Choroid plexus epithelial cell (primary cell): ENCODE results near the gene PCNT.
"Not testable (repeated sequence)": the region's sequence is repeated elsewhere in the genome, so short reads cannot be mapped to it uniquely, and the experiment has no call there.

Source experiments
- DNase-seq: peaks from one replicate; pipeline ENCODE4 v3.0.0-alpha.2; 2010; ENCODE audit warnings: low read depth
- H3K4me3 ChIP-seq: 2 replicates; pipeline ENCODE4 v1.5.1; 2011; ENCODE audit warnings: low read depth, mild to moderate bottlenecking, control low read depth, low read length, moderate library complexity
- TF ChIP-seq, protein P1 (sequence below): conservative IDR thresholded peaks from 2 replicates; pipeline ENCODE4 v1.5.1; 2011; ENCODE audit warnings: low read depth, mild to moderate bottlenecking, control low read depth, inconsistent platforms, low read length, moderate library complexity

Gene PCNT

DNA sequence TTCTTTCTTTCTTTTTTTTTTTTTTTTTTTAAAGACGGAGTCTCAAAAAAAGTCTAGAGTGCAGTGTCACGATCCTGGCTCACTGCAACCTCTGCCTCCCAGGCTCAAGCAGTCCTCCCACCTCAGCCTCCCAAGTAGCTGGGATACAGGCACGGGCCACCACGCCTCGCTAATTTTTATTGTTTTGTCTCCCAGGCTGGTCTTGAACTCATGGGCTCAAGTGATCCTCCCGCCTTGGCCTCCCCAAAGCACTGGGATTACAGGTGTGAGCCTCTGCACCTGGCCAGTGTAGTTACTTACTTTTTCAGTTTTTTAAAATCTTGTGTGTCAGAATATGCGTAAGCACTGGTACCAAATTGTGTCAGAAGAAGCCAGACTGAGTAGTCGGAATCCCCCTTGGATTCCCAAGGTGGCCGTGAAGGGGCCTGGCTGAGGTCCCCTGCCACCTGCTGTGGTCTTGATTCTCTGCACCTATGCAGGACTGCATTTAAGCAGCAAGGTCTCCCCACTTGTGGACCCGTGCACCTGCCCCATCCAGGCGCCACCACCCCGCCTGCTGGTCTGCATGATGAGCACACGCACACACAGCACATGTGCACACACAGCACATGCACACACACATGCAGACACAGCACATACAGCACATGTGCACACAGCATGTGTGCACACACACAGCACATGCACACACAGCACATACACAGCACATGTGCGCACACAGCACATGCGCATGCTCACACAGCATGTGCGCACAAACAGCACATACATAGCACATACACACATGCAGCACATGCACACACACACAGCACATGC, 47.5 kb downstream of the PCNT start:
- H3K4me3 ChIP-seq: no peak overlapping the region
- no peak for DNase-seq
- TF ChIP-seq, protein P1, sequence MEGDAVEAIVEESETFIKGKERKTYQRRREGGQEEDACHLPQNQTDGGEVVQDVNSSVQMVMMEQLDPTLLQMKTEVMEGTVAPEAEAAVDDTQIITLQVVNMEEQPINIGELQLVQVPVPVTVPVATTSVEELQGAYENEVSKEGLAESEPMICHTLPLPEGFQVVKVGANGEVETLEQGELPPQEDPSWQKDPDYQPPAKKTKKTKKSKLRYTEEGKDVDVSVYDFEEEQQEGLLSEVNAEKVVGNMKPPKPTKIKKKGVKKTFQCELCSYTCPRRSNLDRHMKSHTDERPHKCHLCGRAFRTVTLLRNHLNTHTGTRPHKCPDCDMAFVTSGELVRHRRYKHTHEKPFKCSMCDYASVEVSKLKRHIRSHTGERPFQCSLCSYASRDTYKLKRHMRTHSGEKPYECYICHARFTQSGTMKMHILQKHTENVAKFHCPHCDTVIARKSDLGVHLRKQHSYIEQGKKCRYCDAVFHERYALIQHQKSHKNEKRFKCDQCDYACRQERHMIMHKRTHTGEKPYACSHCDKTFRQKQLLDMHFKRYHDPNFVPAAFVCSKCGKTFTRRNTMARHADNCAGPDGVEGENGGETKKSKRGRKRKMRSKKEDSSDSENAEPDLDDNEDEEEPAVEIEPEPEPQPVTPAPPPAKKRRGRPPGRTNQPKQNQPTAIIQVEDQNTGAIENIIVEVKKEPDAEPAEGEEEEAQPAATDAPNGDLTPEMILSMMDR: no peak

DNA sequence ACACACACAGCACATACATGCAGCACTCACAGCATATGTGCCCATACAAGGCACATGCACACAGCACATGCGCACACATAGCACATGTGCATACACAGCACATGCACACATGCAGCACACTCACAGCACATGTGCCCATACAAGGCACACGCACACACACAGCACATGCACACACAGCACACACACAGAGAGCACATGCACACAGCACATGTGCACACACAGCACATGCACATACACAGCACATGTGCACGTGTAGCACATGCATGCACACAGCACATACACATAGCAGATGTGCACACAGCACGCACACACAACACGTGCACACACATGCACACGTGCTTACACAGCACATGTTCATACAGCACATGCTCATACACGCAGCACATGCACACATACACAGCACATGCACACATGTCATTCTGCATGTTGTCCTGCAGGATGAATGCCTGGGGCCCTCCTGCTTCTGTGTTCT, 48.1 kb downstream of the PCNT start:
- TF ChIP-seq, protein P1: no peak
- H3K4me3 ChIP-seq: no peak overlapping the region
- no peak for DNase-seq

DNA sequence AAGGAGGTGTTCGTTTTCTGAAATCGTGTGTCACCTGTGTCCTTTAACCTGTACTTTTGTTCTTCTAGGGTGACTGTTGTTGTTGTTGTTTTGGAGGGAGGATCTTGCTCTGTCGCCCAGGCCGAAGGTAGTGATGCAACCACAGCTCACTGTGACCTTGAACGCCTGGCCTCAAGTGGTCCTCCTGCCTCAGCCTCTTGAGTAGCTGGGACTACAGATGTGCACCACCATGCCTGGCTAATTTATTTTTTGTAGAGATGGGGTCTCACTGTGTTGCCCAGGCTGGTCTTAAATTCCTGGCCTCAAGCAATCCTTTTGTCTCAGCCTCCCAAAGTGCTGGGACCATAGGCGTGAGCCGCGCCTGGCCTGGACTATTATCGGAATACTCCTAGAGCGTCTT, 49.0 kb downstream of the PCNT start:
- not testable (repeated sequence) for H3K4me3 ChIP-seq, DNase-seq

DNA sequence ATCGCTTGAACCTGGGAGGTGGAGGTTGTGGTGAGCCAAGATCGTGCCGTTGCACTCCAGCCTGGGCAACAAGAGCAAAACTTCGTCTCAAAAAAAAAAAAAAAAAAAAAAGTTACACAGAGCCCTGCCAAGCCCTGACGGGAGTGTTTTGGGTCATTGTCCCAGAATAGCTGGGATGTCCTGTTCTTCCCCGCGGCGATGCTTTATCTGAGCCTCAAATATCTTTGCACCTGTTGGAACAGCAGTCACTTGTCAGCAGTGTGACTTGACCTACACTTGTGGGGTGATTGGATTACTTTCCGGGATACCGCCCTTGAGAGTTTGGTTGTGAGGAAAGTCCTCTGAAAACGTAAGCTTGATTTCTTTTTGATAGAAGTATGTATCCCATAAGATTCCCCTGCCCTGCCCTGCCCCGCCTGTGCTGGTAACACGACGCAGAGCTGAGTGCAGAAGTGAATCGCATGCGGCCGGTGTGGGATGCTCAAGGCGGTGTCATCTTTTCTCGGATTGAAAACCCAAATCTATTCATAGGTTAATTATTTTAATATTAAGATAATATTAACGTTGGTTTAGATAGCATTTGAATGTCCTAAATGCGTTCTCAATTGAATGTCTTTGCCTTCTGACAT, 50.9 kb downstream of the PCNT start:
- H3K4me3 ChIP-seq: no peak overlapping the region
- DNase-seq: no peak
- TF ChIP-seq, protein P1: no peak

DNA sequence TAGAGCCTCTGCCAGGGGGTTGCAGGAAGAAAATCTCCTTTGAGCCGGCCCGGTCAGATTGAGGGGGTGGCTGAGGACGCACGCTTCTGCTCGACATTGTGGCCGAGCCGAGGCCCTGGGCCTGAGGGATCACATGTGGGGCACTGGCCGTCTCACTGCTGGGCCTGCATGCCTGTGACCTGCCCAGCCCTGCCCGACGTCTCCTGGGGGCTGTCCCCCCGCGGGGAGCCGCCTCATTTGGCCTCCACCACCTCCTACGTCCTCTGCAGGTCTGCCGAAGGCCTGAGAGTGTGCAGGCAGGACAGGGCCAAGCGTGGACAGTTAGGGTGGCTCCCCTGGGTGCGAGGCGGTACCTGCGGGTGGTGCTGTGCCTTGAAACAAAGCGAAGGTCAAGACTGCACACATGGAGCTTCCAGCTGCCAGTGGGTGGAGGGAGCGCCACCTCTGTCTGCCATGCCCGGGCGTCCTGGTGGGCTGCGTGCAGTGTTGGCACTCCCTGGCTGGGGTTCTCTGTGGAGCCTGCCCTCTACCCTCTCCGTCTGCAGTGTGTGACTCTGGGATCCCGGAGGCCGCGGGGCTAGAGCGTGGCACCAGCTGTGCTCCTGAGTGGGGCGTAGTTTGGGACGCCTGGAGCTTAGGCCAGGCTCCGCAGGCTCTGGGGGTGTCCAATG, 51.7 kb downstream of the PCNT start:
- no peak overlapping the region for H3K4me3 ChIP-seq
- DNase-seq: no peak
- TF ChIP-seq, protein P1: no peak

DNA sequence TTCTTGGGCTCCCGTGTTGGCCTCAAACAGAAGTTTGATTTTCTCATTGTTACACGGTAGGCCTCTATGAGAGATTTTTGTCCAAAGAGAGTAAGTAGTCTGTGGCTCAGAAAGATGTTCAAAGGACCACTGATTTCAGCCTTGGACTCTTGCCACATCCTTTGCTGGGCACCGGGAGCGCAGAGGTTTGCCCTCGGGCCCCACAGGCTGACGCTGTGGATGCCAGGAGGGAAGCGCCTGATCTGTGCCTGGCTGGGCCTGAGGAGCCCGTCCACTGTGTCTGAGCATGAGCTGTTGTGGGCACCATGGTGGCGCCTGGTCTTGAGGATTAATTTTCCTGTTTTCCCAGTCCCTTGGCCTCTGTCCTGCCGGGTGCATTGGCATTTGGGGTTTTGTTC, 52.3 kb downstream of the PCNT start:
- no peak overlapping the region for H3K4me3 ChIP-seq
- DNase-seq: no peak
- TF ChIP-seq, protein P1: no peak

DNA sequence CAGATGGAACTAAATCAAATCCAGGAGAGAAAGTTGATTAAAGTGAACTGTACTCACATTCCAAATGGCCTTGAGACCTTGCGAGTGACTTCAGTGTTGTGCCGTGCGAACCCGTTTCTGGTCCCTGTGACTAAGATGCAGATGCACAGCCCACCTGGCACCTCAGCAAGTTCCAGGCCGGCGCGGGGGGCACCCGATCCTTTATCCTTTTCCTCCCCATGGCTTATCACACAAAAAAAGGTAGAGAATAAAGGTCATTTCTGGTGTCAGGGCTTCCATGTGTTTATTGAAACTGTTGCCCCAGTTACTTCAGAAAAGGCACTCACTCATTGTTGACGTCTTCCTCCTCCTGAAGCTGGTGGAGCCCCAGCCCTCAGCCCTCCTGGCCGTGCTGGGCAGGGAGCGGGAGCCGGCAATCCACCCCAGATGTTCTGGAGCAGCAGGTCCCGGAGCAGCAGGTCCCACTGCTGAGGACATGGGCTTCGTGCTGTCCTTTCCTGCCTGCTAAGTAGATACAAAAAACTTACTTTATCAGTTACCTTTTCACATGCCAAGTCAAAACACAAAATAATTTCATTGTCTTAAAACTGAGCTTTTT, 53.0 kb downstream of the PCNT start:
- TF ChIP-seq, protein P1: no peak
- no peak overlapping the region for H3K4me3 ChIP-seq
- DNase-seq: no peak
